GM21723 (cell line): ENCODE results near the gene MS4A10.
"Not testable (repeated sequence)": the region's sequence is repeated elsewhere in the genome, so short reads cannot be mapped to it uniquely, and the experiment has no call there.

ENCODE experiments used
- ATAC-seq: cut with Tn5 transposase; IDR thresholded peaks from one replicate; pipeline ENCODE4 v1.9.1; 2021; ENCODE audit warnings: mild to moderate bottlenecking, moderate library complexity; ENCODE audit not compliant: unreplicated experiment

MS4A10 gene

DNA sequence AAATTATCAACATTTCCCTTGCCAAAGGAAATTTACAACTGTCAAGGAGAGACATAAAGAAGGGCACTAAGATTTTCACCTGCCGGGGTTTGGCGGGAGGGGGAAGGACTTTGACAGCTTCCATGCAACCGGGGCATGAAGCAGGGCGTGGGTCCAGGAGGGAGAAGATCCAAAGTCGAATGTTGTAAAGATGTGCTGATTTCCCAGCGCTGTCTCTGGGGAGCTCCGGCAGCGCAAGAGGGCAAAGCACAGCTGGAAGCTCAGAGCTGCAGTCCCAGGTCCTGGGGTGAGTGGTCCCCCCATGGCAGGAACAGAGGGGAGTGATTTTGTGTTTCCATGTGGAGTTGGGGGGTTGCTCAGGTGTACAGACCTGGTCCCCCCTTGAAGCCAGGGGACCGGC is at the start of gene MS4A10:
TSS of gene MS4A10 (plus strand) at position 198 of the 400 bp plus-strand sequence. CDS start 5,003 bp downstream, outside the sequence.
- no peak for ATAC-seq

DNA sequence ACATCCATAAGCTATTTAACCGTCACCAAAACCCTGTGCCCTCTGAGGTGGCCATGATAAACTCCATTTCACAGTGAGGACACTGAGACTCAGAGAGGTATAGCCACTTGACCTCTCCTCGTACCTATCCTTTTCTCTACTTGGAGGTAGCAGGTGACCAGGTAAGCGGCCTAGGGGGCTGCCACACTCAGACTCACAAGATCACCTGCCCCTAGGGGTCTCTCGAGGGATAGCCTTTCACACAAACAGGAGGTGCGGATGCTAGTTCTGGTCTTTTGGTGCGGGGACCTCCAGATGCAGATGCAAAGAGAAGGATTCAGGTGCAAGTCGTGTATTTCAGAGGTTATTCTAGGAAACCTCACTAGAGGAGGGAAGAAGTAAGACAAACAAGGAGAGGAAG is 46.0 kb upstream of the MS4A10 start:
- ATAC-seq = no peak

DNA sequence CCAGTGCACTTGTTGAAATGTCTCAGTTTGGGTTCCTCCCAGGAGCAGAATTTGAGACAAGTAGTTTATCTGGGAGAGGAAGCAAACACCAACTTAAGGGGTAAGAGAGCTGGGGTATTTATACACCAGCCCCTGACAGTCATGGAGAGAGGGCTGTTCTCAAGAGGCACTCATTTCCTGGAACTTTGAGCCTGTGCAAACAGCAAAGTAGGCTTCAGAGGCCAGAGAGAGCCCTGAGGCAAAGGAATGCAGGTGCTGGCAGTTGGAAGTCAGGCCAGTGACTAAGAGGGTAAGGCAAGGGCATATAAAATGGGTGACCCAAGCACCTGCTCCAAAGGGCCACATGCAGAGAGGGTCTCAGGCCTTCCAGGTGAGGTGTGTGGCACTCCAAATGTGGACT is 44.6 kb upstream of the MS4A10 start:
- ATAC-seq = no peak

DNA sequence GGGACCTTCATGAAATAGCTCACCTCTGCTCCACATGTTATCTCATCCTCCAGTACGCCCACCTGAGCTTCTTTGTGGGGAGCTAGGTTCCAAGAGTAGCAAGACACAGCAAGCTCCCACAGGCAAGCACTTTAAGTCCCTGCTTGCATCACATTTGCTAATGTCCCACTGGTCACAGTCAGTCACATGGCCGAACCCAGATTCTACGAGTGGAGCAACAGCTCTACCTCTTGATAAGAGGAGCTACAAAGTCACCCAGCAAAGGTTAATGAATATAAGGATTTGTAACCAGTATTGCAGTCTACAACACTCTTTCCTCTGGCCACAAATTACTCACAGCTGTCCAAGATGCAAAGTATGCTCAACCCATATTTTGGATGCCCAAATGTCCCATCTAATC is 43.7 kb upstream of the MS4A10 start:
- ATAC-seq = no peak

DNA sequence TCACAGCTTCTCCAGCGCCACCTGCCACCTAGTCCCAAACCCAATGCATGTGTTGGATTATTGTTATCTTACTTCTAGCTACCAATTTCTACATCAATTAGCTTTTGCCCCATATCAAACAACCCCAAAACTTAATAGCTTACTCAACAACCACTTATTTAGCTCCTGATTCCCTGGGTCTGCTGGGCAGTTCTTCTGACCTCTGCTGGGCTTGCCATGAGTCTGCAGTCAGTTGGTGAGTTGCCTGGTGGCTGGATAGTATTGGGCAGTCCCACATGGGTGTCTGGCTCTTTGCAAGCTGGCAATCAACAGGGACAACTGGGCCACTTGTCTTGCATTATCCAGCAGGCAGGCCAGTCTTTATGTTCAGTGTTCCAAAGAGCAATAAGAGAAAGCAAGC is 42.1 kb upstream of the MS4A10 start:
- ATAC-seq = no peak

DNA sequence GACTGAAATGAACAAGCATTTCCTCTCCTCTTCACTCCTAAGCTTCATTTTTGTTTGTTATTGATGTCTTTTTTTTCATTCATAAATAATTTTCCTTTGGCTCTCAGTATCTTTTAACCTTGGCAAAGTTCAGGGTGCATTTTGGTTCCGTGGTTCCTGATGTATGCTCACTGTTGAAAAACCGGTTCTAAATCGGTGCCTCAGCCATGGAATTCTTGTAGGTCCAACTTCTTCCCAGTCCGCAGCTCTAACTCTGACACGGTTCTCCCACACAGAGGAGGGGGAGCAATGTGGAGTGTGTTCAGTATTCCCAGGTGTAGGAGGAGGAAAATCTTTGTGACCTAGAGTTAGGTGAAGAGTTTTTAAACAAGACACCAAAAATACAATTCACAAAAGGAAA is 41.0 kb upstream of the MS4A10 start:
- ATAC-seq = no peak

DNA sequence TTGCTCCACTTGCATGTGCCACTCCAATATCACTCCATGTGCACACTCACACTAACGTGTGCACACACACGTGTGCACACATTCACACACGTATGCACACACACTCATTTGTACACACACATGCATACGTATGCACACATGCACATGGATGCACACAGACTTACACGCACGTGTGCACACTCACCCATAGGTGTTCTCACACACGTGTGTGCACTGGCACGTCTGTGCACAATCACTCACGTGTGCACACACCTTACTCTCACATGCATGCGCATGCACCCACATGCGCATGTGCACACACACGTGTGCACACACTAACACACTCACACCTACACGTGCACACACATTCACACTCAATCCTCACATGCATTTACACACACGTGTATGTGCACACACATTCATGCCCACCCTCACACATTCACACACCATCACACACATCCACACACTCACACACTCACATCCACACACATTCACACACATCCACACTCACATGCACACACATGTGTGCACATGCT is 37.7 kb upstream of the MS4A10 start:
- ATAC-seq = no peak

DNA sequence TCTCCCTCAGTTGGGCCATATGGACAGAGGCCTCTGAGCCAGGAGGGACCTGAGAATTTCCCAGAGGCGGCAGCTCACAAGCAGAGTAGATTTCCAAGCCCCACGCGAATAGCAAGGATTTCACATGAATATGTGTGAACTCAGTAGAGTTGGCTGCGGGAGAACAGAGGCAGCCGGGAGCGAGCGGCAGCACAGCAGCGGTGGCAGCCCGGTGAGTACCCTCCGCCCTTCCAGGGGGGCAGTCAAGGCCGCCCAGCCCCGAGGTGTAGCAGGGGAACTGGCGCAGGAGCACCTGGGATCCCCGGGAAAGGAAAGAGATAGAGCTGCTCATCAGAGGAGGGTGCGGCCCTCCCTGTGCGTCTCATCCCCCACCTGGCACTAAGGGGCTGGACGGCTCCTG is 36.9 kb upstream of the MS4A10 start:
- no peak for ATAC-seq

DNA sequence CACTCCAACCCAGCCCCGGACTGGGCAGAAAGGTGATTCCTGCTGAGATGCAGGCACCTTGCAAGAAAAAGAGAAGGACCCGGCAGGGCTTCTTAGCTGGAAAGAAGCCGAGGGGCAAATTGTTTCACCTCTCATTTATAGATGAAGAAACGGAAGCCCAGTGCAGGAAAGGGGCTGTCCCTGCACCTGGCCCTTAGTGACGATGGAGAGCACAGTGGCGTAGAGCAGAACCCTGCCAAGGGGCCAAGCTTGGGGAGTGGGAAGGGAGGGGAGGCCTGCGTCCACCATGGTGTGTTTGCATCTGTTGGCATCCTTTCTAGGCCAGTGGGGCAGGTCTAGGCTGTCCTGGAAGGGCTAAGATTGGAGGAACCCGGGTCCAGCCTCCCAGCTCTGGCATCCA is 36.3 kb upstream of the MS4A10 start:
- no peak for ATAC-seq

DNA sequence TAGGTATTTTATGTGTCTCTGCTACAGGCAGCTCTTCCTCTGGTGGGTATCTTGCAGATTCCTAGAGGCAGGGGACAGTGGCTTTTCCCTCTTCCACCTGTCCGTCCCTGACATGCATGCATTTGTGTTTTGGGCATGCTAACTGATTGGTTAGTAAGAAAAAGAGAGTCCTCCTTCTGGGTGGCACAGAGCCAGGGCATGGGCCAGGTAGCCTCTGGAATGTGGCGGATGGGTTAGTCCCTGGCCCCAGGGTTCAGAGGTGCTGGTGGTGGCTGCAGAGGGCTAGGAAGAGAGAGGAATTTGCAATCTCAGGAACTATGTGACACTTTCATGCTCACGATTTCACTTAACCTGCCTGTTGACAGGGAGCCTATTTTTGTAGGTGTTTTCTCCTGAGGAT is 34.2 kb upstream of the MS4A10 start:
- ATAC-seq = no peak

DNA sequence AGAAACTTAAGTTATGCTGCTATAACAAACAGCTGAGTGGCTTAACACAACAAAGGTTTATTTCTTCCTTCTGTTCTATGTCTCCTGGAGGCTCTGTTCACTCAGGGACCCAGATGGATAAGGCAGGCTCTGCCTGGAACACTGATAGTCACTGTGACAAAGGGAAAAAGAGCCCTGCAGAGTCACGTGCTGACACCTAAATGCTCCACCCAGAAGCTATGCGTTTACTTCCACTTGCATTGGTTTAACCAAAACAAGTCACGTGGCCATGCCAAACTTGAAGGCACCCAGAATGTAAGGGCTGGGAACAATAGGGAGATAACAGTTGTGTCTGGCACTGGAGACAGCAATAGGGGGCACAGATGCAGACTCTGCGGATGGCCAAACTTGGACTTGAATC is 31.8 kb upstream of the MS4A10 start:
- ATAC-seq = no peak

DNA sequence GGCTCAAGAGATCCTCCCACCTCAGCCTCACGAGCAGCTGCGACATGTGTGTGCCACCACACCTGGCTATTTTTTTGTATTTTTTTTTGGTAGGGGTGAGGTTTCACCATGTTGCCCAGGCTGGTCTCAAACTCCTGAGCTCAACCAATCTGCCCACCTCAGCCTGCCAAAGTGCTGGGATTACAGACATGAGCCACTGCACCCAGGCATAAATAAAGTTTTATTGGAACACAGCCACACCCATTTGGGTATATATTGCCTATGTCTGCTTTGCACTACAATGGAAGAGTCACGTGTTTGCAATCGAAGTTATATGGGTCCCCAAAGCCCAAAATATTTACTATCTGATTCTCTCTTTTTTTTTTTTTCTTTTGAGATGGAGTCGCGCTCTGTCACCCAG is 30.2 kb upstream of the MS4A10 start:
- ATAC-seq = no peak

DNA sequence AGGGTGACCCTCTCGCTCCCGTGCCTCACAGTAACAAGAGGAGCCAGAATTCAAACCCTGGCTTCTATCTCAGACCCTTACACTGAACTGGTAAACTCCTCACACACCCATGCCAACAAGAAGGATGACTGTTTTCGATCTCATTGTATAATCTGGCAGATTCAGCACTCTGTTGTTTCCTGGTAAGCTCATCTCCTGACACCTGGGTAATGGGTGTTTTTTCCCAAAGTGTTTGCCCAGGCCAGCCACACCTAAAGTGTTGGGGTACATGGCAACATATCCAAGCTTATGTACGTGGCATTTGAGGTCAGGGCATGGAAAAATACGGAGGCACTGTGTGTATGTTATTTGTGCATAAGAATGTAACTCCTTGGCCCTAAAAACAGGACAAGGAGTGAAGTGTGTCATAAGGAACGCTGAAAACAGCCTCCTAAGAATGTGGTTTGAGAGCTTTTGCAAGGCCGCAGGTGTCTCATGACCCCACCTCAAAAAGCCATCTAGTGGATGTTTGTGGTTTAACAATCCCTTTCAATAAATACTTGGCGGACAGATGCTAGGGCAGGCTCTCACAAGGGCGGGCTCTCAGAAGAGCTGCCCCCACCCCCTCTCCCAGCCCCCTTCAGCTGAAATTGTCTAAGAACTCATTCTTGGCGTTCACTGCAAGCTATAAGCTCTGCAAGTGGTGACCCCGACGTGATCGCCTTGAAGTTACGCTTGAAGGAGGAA is 28.7 kb upstream of the MS4A10 start, which contains the start of gene MS4A15:
TSS of gene MS4A15 (plus strand) at position 561 of the 726 bp plus-strand sequence. CDS start 6,867 bp downstream, outside the sequence.
- no peak for ATAC-seq

DNA sequence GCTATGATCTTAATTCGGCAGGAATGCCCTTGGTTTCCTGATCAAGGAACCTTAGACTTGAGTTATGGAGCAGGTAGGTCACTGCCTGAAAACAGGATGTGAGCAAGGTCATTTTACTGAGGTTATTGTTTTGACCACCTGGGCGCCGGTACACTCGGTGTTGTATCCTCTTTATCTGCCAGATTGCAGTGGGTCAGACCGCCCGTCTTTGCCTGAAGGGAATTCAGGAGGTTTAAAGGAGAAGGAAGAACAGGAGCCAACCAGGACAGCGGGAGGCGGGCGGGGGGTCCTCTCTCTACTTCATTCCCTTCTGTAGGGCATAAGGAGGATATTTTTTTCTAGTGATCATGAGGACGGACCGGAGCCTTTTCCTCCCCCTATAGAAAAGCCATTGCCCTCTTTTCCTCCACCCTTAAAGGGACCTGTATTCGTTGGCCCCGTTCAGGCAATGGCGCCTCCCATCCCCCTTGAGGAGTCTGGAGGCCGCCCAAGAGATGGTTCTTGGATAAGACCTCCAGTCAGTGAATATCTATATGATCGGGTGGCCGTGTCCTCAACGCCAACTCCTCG is 27.8 kb upstream of the MS4A10 start:
- no peak for ATAC-seq

DNA sequence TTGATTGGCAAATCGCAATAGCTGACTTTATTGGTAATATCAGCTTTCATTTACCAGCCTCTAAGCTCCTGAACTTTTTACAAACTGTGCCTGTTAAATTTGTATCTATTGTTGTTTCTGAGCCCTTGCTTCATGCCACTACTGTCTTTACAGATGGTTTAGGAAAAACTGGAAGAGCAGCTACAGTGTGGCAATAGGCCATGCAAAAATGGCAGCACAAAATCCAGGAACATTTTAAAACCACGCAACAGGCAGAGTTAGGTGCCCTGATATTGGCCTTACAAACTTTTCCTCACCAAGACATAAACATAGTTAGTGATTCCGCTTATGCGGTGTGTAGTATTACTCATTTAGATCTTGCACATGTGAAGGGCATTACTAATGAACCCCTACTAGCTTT is 26.5 kb upstream of the MS4A10 start:
- ATAC-seq = not testable (repeated sequence)

DNA sequence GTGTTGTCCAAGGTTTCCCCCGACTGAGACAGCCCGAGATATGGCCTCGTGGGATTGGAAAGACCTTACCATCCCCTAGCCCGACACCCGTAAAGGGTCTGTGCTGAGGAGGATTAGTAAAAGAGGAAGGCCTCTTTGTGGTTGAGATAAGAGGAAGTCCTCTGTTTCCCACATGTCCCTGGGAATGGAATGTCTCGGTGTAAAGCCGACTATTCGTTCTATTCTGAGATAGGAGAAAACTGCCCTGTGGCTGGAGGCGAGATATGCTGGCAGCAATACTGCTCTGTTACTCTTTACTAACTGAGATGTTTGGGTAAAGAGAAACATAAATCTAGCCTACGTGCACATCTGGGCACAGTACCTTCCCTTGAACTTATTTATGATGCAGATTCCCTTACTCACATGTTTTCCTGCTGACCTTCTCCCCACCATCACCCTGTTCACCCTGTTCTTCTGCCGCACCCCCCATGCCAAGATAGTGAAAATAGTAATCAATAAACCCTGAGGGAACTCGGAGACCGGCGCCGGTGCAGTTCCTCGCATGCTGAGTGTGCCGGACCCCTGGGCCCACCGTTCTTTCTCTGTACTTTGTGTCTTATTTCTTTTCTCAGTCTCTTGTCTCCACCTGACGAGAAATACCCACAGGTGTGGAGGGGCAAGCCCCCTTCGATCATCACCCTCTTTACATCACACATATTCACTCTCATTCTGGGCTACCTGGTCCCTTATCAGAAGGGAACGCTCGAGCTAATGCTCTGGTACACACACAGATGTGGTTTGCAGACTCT is 25.5 kb upstream of the MS4A10 start:
- not testable (repeated sequence) for ATAC-seq

DNA sequence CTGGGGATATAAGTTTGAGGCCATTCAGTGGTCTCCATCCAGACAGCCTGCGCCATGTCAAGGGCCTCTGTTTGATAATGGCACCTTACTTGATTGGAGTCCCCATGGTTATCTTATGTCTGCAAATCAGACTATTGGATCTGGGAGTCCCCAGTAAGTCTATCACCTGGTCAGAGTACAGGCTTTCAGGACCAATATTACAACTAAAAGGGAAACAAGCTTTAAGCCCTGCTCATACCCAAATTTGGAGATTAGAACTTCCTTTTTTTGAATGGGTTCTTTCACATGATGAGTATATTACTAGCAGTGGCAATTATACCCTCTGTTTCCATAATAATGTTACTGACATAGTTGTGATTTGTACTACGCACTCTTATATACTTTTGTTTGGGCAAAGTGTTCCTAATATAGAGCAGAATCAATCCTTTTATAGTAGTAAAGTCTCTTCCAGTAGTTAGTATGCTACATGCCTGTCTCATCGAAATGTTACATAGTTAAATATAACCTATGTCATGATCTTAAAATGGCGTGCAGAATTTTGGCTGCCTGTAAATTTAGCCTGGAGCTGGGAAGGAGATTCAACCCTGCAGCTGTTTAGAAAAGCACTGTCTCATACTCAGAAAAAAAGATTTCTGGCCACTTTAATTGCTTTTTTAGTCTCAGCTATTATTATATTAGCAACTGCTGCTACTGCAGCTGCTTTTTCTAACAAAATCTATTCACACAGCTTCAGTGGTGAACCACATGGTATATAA is 23.5 kb upstream of the MS4A10 start:
- peak; percentile 40 for ATAC-seq

DNA sequence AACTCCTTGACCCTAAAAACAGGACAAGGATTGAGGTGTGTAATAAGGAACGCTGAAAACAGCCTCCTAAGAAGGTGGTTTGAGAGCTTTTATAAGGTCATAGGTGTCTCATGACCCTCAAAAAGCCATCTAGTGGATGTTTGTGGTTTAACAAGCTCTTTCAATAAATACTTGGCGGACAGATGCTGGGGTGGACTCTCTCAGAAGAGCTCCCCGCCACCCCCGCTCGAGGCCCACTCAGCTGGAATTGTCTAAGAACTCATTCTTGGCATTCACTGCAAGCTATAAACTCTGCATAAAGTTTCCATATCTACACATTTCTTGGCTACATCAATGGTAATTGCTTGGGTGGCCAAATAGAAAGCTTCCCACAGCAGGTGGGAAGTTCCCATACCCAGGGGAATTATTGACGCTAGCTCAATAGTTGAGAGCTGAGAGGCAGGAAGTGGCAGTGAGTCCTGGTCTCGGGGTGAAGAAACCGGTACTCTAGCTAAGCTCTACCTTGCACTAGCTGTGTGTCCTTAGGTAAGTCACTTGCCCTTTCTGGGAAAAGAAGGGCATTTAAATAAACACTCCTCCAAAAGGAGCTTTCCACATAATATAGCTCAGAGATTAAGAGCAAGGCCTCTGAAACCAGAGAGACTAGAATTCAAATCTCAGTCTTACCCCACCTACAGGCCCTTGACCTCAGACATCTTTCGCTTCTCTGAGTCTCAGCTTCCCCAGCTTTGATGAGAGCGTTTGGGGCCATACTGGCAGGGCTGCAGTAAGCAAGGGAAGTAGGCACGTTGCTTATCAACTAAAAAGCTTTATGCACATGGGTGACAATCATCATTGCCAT is 22.1 kb upstream of the MS4A10 start:
- ATAC-seq = peak; percentile 61

DNA sequence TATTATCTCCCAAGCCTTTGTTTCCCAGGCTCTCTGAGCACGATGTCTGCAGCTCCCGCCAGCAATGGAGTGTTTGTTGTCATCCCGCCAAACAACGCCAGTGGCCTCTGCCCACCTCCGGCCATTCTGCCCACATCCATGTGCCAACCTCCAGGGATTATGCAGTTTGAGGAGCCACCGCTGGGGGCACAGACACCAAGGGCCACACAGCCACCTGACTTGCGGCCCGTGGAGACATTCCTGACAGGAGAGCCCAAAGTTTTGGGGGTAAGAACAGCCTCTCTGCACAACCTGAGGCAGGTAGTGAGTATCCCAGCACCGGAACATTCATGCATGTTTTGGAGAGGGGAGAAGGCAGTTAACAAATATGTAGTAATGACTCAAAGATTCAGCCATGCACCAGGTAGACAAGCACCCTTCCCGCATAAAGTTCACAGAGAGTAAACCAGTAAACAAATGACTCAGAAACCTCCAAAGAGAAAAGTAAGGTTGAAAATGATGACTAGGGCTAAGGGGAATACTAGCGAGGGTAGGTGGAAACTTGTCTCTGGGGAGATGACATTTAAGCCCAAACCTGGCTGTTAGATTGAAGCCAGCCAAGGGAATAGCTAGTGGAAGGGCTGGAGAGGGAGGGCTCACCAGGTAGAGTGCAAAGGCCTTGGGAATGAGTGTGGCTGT is 21.3 kb upstream of the MS4A10 start:
- no peak for ATAC-seq

DNA sequence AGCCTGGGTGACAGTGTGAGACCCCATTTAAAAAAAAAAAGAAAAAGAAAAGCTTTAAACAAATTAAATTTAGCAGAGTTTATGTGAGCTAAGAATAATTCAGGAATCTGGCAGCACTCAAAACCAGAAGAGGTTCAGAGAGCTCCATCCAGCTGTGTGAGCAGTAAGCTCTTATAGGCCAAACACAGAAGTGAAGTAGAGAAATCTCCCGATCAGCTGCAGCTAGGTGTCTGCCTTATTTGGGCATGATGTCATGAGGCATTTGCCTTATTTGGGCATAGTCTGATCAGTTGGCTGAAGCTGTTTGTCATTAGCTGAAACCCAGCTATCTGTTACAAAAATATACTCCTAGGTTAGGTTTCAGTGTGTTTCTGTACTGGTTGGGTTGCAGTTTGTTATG is 20.3 kb upstream of the MS4A10 start:
- ATAC-seq = peak; percentile 59
